ENCODE data around the gene NUCB1.

GRCh38 chr19:48950830-48951519 is 50.9 kb downstream of the NUCB1 start:
- TF ChIP-seq CTCF (IDR thresholded peaks at IDR 0.05) (no peak), POLR2A (IDR thresholded peaks at IDR 0.05) (no peak)

All from Peyer's patch (tissue), 4 donors.